UCSD-AML1 (cell line): ENCODE measurements around the gene PECR.

Experiments
- DNase-seq: peaks from one replicate; lab custom pipeline; 2025; ENCODE audit not compliant: unreplicated experiment; lab: John Stamatoyannopoulos, UW

The PECR gene

GRCh38 chr2:216081487-216082116 is at the start of gene PECR, which contains the start of gene TMEM169:
Gene PECR, minus strand, starts transcription at chr2:216081809. Its CDS starts 68 bp downstream, at chr2:216081741.
Gene TMEM169, plus strand, starts transcription at chr2:216081919. Its CDS starts 14,045 bp downstream, at chr2:216095964.
- peak; percentile 15 for DNase-seq

- no peak for DNase-seq
These were observed 48.9 kb upstream of the PECR start for GRCh38 chr2:216130346-216130971.

- DNase-seq = no peak
These were observed 45.3 kb upstream of the PECR start for GRCh38 chr2:216126943-216127342.

GRCh38 chr2:216121255-216121654 is 39.6 kb upstream of the PECR start:
- DNase-seq = no peak

GRCh38 chr2:216119986-216120385 is 38.4 kb upstream of the PECR start:
- no peak for DNase-seq

- DNase-seq = no peak
These were observed 37.5 kb upstream of the PECR start for GRCh38 chr2:216119146-216119545.

- DNase-seq = no peak
These were observed 36.9 kb upstream of the PECR start for GRCh38 chr2:216118474-216118873.

GRCh38 chr2:216117561-216118340 is 36.1 kb upstream of the PECR start:
- no peak for DNase-seq

- no peak for DNase-seq
These were observed 34.8 kb upstream of the PECR start for GRCh38 chr2:216116418-216116817.

GRCh38 chr2:216114714-216115531 is 33.3 kb upstream of the PECR start:
- DNase-seq = peak; percentile 88

GRCh38 chr2:216114382-216114713 is 32.7 kb upstream of the PECR start:
- DNase-seq = no peak

- no peak for DNase-seq
These were observed 32.0 kb upstream of the PECR start for GRCh38 chr2:216113572-216113971.

GRCh38 chr2:216112926-216113325 is 31.3 kb upstream of the PECR start:
- DNase-seq = no peak

- DNase-seq = no peak
These were observed 29.5 kb upstream of the PECR start for GRCh38 chr2:216111122-216111521.

GRCh38 chr2:216110620-216111019 is 29.0 kb upstream of the PECR start:
- DNase-seq = no peak

- DNase-seq = no peak
These were observed 28.5 kb upstream of the PECR start for GRCh38 chr2:216109962-216110614.

GRCh38 chr2:216108967-216109921 is 27.6 kb upstream of the PECR start, which contains the start of gene XRCC5:
Gene XRCC5, plus strand, starts transcription at chr2:216109348. Its CDS starts 89 bp downstream, at chr2:216109437.
- DNase-seq = peak; percentile 98

- DNase-seq = no peak
These were observed 26.8 kb upstream of the PECR start for GRCh38 chr2:216108310-216108966.

- DNase-seq = no peak
These were observed 26.2 kb upstream of the PECR start for GRCh38 chr2:216107760-216108159.
